C1 segment of cervical spinal cord (tissue), 14 donors: Measurements from ENCODE around the gene ARID1A.
"Not testable (repeated sequence)": the region's sequence is repeated elsewhere in the genome, so short reads cannot be mapped to it uniquely, and the experiment has no call there.

ENCODE experiments used
- DNase-seq, 14 donors: peaks; one replicate each; lab custom pipeline; 2025; lab: John Stamatoyannopoulos, UW

Gene ARID1A

DNA sequence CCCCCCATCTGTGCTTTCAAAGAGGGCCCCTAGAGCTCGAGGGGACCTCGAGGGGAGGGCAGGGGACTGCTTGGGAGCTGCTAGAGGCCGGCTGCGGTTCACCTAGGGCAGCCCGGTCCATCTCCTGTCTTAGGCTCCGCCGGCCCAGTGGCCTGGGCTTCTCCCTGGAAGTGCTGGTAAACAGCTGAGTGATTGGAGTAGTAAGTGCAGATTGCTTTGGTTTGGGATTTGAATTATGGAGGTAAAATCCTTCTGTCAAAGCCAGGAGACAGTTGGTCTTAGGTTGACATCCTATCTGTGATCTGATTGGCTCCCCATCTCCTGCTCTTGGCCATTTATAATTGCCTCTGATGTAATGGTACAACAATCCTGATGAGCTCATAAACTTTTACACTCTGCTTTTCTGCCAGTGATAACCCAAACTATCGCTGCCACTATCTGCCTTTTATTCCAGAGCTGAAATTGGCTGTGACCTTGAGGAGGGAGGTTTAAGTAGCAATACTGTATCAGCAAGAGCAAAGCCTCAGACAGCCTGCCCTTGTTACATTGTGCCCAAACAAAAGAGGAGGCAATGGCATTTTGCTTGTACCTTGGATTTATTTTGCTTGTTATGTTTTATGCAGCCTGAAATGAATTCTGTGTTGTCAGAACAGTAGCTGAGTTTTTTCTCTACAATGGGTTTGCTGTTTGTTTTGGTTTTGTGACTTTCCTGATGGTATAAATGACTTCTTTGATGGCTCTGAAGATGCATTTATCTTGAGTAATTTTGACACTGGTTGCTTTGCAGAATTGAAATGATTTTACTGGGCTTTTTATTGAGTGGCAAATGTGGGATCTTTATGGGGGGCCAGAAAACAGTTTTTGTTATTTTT lies 2.4 kb downstream of the ARID1A start:
- peak in 12 of 14 donors; percentile 18 to 84 (median 46) for DNase-seq

DNA sequence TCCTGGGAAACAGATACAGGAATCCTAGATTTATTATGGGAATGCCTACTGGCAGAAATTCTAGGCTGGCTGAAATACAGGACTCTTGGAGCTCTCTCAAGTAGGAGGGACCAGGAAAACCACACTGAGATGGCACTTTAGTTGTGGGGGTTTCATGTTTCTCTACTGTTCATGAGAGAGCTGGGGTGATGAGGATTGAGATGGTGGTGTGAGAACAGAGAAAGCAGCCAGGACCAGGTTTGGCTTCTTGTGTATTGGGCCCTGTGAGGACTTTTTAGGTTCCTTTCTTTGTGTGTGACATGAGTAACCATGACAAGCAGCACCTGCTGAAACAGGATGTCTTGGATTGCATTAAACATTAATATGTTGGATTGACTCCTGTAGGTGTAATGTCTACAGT lies 4.9 kb downstream of the ARID1A start:
- DNase-seq: no peak

DNA sequence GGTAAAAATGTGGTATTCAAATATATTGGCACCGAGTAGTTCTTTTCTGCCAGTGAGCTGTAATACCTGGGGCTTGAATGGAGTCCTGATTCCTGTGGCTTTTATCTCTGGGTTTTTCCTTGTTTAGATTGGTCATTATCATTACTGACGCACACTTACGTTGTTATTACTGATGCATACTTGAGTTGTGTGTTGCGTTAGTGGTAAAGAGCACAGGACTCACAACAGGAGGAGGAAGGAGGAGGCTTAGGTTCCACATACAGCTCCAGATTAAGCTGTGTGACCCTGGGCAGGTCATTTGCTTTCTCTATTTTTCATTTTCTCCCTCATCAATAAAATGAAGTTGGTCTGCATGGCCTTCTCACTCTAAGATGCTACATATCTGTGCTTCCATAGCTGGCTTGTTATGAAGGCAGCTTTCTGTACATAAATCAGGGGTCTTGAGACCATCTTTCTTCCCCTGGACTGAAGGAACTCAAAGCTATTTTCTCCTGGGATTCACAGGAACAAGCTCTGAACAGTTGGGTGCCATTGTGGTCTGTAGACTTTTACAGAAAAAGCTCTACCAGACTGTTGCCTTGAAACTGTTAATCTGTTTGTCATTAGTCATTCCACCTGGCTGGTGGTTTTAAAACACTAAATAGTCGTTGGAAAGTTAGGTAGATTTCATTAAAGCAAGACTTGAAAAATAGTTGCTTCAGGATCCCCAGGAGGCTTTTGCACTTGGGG lies 5.6 kb downstream of the ARID1A start:
- no peak for DNase-seq

DNA sequence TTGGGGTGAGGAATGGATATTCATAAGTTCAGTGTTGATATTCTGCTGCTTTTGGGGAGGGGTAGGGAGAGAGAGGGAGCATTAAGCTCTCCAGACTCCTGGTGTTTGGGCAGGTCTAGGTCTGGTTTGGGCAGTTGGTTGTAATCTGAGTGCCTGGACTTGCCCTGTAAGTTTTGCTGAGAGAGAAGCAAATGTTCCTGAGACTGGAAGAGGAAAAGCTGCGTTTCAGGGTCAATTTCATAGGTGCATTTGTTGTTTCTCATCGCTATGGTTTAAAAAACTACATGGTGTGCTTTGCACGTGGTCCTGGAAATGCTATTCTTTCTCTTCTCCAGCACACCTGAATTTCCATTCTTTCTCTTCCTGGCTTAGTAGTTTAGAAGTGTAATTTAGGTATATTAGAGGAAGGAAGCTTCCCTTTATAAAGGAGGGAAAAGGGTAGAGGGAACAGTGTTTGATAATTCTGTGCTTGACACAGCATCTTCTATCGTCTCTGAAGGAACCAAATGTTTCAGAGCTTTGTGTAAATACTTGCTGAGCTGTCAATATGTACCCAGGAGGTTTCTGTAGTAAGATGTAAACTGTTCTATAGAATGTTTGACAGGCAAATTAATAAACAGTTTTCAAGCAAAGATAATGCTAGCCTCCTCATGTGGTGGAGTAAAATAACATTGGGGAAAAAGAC lies 6.3 kb downstream of the ARID1A start:
- DNase-seq: no peak

DNA sequence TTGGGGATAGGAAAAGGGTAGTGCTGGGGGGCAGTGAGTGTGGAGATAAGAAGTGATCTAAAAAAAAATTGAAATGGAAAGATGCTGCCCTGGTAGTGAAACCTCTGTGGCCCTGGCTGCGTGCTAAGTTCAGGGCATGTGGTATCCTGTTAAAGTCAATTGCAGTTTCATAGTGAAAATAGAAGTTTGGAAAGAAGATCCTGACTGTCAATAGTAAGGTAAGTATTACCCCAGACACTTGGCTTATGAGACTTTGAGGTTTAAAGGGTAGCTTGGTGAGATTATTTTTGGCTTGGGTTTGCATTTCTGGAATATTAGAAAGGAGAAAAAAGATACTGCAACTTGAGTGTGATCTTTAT lies 6.8 kb downstream of the ARID1A start:
- no peak for DNase-seq

DNA sequence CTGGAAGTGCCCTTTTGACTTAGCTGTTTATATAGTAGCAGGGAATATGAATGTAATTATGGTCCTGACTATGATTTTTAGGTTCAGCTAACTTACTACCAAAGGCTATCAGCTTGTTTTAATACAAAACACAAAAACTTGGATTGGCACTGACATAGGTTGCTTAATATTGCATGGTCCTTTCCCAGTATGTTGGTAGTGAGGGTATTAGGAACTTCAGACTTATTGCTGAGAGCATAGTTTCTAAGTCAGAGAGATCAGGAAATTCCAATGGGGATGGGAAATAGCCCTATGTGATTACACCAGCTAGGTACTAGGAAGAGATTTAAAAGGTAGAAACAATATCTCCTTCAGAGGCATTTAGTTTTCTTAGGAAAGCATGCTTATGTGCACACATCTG lies 7.7 kb downstream of the ARID1A start:
- DNase-seq: no peak

DNA sequence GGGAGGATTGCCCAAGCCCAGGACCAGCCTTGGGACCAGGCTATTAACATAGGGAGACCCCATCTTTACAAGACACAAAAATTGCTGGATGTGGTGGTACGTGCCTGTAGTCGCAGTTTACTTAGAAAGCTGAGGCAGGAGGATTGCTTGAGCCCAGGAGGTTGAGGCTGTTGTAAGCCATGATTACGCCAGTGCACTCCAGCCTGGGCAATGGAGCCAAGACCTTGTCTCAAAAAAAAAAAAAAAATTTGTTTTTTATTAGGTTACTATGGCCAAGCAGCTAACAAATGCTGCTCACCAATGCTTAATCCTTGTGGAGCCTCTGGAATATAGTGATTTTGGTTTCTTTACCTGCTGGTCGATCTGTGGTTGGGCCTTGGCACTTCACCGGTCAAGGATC lies 8.8 kb downstream of the ARID1A start:
- no peak for DNase-seq

DNA sequence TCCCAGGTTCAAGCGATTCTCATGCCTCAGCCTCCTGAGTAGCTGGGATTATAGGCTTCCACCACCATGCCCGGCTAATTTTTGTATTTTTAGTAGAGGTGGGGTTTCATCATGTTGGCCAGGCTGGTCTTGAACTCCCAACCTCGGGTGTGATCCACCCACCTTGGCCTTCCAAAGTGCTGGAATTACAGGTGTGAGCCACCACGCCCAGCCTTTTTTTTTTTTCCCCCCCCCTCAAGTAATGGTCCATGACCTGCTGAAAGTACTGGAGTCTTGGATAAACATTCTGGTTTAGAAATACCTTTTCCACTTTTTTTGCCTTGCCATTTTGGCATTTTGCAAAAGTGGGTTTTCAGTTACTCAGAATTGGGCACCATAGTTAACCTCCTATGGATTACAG lies 9.4 kb downstream of the ARID1A start:
- not testable (repeated sequence) for DNase-seq

DNA sequence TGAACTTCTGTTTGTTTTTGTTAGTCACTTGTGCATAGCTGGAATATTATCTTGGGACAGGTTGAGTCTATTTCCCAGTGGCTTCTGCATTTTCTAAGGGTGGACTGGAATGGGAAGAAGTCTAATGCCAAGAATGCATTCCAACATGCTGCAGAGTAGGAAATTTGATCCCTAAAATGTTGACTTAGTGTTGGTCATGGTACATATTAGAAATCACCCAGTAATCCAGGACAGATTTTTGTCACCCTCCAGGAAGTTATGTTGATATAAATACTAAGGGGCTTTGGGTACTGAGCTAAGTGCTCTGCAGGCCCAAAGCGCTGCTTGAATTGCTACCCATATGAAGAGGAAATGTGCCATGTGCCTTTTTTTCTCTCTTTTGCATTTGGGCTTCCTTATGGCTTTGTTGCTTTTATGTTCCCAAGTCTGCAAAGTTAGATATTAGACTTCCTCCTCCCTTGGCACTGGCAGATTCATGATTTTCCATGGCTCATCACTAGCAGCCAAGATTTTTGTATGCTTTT lies 10.0 kb downstream of the ARID1A start:
- no peak for DNase-seq

DNA sequence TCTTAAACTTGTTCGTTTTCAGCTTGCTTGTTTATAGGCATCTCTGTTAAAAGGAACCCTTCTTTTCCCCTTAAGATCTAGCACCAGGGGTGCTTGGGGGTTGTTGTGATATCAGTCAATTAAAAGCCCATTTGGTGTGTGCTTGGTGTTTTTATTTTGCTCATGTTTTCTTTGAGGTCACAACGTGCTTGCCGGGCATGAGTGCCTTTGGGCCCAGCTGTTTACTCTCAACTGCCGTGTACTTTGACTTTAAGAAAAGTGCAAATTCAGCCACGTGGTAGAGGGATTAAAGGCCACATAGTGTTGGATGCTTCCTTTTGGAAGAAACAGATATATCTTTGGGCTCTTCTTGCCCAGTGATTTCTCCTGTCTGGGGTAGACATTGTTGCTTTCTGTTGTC lies 10.5 kb downstream of the ARID1A start:
- DNase-seq: no peak

DNA sequence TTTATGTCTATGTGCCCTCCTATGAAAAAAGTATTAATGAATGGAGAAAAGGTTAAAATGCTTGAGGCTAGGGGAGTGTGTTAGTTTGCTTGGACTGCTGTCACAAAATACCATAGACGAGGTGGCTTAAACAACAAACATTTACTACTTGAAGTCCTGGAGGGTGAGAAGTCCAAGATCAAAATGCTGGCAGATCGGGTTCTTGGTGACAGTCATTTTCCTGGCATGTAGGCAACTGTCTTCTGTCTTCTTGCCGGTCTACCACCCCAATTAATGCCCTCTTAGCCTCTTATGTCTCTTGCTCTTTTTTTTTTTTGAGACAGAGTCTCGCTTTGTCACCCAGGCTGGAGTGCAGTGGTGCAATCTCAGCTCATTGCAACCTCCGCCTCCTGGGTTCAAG lies 15.0 kb downstream of the ARID1A start:
- no peak for DNase-seq

DNA sequence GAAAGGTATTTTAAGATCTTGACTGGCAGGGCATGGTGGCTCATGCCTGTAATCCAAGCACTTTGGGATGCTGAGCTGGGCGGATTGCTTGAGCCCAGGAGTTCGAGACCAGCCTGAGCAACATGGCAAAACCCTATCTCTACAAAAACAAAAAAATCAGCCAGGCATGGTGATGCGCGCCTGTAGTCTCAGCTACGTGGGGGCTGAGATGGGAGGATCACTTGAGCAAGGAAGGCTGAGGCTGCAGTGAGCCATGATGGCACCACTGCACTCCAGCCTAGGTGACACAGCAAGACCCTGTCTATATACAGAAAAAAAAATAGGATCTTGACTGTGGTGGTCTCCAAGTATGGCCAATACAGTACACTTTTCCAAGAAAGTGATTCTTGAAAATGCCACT lies 16.0 kb downstream of the ARID1A start:
- DNase-seq: no peak

DNA sequence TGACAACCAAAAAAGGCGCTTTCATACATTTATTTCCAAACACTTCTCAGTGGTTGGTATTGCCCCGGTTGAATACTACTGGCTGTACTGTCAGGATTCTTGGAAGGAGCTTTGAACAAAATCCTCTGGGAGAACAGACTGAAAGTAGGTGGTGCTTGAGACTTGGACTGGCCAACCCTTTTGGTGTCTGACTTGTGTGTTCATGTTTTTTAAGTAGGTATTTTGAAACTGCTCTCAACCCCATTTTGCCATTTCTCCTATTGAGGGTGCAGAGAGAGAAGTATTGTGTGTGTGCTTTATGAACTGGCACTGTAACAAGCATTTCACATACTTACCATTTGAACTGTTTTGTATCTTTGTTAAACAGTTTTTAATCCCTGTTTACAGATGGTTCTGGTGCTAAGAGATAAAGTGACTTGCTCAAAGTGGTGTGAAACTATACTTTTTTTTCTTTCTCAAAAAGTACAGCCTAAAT lies 21.2 kb downstream of the ARID1A start:
- no peak for DNase-seq

DNA sequence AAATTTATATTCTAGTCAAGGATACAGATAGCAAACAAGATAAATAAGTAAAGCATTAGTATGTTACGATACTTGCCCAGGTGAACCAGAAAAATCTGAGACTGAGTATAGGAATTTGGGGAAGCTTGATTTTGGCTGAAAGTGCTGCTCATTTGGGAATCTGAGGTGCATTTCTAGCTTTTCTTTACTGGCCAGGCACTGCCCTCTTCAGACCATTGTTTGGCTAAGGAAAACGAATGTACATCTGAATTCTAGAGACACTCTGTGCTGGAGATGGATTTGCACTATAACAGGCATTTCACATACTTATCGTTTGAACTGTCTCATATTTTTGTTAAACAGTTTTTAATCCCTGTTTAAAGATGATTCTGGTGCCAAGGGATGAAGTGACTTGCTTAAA lies 23.4 kb downstream of the ARID1A start:
- no peak for DNase-seq

DNA sequence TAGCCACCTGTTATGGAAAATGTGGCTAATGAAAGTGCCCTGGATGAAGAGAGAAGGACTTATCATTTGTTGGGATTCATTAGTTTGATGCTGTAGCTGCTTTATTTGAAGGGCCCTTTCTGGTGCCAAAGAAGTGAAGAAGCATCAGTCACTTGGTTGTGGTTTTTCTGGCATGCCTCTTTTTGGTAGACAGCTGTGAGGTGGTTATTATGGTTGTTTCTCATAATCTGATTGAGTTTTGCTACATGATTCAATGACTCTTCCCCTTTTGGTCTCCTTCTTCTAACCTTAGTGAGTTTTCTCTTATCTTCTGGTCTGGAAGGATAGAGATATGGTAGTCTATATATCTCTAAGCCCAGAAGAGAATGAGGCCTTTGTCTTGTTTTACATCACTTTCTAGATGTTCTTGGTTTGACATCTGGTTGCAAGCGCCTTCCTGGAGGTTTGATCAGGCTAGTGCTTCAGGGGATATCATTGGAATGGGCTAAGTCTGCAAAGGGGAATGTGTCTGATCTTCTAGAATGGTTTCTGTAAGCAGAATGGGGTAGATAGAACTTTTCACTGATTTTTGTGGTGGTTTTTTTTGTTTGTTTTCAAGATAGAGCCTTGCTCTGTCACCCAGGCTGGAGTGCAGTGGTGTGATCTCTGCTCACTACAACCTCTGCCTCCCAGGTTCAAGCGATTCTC lies 26.0 kb downstream of the ARID1A start:
- DNase-seq: no peak

DNA sequence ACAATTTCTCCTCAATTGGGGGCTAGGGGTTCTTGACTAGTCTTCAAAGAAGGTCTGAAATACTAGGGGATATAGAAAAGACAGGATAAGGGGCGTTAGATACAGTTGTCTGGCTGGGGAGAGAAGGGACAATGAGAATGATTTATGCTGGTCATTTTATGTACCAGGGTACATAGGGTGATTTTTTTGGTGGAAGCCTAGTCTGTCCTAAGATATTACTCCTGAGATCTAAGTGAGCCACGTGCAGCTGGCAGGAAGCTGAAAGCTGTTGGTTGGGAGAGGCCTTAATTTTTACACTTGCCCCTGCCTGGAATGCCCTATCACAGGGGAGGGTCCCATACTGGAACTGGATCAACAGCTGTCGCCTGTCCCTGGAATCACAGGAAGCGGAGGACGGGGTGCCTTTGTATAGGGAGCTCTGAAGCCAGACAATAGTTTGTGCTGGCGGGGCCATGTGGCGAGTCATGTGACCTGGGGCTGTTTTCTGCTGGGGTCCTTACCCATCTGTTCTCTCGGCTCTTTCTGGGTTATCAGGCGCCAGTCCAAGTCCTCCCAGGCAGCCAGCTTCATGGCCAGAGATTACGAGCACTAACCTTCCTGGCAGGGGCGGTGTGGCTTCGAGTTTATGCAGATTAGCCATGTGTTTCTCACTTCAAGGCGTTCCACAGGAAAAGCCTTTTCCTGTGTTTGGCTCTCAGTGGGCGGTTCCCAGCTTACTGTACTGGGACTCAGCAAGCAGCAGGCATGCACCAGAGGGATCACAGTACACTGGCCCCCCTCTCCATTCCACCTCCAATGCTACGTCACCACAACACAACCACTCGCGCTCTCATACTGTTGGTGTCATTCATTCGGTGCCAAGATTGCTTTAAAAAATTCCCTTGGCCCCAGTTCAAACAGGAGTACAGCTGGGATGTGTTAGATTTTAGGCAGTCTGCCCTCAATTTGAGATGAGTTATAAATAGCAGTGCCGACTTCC lies 27.5 kb downstream of the ARID1A start:
- DNase-seq: peak in 13 of 14 donors; percentile 17 to 96 (median 55)

DNA sequence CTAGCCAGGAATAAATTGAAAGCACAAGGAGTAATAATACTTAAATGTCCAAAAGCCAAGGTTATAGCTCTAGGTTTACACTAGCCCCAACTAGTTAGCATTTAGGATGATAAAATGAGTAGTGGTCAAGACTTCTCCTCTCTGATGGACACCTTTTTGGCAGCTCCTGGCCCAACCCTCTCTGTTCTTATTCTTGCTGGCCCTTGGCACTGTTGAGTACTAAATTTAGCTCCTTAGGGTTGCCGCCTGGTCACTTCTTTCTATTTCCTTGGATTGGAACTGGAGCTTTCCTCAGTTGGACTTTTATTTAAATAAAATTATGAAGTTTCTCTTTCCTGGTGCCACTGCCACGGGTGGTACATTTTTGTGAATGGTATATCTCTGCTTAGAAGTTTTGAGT lies 28.3 kb downstream of the ARID1A start:
- peak in 1 of 14 donors; percentile 40 for DNase-seq

DNA sequence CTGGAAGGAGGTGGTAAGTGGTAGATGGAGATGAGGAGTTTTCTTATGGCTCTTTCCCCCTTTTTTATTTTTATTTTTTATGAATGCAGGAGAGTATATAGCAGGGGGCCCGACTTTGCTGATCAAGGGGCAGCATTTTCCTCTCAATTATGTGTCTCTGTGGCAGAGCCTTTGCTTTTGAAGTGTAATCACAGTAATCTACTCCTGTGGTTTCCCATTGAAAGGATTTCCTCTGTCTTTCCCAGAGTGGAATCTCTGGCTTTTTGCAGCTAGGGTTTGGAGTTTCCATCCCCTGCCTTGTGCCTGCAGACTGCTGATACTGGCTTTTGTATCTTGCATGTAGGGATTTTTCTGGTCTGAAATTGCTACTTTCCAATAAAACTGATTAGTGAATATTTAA lies 29.1 kb downstream of the ARID1A start:
- no peak for DNase-seq

DNA sequence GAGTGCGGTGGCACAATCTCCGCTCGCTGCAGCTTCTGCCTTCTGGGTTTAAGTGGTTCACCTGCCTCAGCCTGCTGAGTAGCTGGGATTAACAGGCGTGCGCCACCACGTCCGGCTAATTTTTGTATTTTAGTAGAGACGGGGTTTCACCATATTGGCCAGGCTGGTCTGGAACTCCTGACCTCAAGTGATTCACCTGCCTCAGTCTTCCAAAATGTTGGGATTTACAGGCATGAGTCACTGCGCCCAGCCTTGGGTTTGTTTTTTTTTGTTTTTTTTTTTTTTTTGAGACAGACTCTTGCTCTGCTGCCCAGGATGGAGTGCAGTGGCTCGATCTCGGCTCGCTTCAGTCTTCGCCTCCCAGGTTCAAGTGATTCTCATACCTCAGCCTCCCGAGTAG lies 30.1 kb downstream of the ARID1A start:
- not testable (repeated sequence) for DNase-seq

DNA sequence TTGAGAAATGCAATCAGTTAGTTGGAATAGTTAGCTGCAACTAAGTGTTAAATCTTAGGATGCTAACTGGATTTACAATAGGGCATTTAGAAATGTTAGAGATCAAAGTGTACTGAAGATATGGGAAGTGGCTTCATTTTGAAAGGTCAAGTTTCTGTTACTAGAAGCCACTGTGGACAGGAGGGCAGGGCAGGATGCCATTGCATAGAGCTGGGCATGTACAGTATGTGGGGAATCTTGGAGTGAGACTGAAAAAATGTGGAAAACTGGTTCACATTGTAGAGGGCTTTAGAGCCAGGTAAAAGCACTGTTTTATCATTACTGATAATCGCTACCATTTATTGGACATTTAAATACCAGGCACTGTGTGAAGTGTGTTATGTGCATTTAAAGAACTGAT lies 31.0 kb downstream of the ARID1A start:
- DNase-seq: no peak
